ENCODE measurements around the gene ITGAV.

Gene ITGAV

GRCh38 chr2:186614373-186614772 lies 24.5 kb downstream of the ITGAV start:
- no peak for DNase-seq

GRCh38 chr2:186617148-186617547 lies 27.3 kb downstream of the ITGAV start:
- no peak for DNase-seq

- DNase-seq = no peak
Measured at GRCh38 chr2:186617771-186618170, 27.9 kb downstream of the ITGAV start.

GRCh38 chr2:186618696-186619095 lies 28.8 kb downstream of the ITGAV start:
- DNase-seq = no peak

- DNase-seq = no peak
Measured at GRCh38 chr2:186623084-186623483, 33.2 kb downstream of the ITGAV start.

DNA sequence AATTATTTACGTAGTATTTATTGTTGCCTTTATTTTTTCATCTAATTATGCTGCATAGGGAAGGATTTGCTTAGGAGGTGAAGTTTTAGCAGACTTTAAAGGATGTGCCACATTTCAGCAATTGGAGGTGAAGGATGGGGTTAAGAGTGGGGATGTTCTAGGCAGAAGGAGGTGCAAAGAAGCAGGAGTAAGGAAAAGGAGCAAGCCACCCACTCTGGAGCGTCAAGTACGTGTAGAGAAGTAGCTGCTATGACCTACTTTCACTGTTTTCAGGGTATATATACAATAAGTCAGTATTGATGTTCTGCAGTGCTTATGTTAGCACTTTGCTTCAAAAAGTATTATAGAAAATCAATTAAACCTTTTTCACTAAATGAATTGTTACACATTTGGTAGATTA lies 34.4 kb downstream of the ITGAV start:
- DNase-seq = no peak

GRCh38 chr2:186629250-186629996 lies 39.6 kb downstream of the ITGAV start:
- no peak for DNase-seq

DNA sequence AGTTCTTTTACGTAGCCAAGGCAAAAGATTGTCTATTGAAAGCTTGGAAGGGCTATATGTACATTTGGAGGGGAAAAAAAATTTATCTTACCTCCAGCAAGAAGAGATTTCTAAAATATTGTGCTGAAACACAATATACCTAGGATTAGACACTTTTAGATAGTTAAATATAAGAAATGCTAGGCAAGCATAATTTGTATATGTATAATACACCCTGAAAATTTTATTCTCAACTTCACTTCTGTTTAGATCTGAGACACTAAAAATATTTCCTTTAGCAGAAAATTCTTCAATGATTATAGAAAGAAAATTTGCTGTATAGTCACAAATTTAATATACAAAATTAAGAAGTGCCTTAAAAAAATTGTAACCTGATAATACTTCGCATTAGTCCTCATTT lies 42.6 kb downstream of the ITGAV start:
- DNase-seq = no peak

- no peak for DNase-seq
Measured at GRCh38 chr2:186634701-186635100, 44.8 kb downstream of the ITGAV start.

- no peak for DNase-seq
Measured at GRCh38 chr2:186636800-186637496, 47.1 kb downstream of the ITGAV start.

DNA sequence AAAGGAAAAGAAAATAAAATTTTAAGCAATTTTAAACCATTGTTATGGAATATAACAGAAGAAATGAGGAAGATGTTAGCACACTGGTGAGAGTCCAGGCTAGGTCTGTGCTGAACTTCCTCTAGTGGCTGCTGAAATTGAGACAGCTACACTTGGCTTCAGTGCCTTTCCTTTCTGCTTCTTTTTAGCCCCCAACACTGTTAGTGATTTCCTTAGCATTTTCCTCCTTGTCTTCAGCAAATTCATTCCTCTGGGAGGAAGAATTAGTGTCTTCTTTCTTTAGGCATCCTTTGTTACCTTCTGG lies 47.6 kb downstream of the ITGAV start:
- no peak for DNase-seq

DNA sequence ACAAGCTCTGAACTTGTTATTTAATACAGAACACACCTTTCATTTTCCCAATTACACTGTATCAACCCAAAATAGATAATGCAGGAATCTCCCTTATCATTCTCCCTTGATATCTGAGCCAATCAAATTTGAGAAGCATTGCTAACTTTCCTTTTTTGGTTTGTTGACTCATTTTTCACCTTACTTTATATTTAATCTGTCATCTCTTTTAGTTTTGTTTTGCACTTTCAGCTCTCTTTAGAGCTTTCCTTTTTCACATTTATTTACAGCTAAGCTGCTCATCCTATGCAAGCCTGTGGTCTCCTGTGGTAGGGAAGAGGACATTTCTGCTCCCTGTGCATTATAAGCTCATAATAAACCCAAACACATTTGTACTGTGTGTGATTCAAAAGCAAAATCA lies 50.1 kb downstream of the ITGAV start:
- DNase-seq = no peak

GRCh38 chr2:186641132-186641806 lies 51.4 kb downstream of the ITGAV start:
- no peak for DNase-seq

DNA sequence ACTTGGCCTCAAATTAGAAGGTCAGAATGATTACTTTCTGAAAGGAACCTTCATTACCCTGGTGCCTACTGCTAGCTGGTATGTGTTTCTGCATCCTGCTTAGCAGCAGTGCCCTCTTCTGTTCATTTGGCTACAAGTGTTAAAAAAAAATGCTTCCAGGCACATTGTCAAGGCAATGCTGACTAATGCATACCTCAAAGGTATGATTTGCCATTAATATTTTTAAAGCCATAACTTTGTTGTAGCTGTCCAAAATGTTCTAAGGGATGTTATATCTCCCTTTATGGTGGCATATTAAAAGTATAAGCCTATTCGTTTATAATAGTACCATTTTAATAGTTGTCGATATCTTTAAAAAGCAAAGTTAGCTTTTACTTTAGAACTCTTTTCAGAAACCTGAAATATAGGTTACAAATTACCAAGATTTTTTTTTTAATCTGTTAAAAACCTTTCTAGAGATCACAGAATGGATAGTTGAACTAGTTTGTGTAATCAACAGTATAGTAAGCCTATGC lies 52.0 kb downstream of the ITGAV start:
- DNase-seq = peak; percentile 4

- no peak for DNase-seq
Measured at GRCh38 chr2:186644791-186645190, 54.9 kb downstream of the ITGAV start.

DNA sequence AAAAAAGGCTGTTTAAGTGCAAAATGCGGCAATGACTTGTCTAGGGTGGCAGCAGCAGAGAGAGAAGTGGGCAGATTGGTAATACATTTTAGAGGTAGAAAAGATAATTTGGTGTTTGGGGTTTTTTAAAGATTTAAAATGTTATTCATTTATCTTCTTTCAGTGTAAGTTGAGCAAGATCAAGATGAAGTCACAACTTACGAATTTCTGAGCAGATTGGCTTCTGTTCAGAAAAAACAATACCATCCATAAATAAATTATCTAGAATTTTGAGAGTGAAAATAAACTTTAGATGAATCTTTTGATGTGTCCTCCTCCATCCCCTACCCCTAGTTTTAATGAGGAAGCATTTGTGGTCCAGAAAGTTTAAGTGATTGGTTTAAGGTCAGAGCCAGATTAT lies 56.1 kb downstream of the ITGAV start:
- DNase-seq = no peak

DNA sequence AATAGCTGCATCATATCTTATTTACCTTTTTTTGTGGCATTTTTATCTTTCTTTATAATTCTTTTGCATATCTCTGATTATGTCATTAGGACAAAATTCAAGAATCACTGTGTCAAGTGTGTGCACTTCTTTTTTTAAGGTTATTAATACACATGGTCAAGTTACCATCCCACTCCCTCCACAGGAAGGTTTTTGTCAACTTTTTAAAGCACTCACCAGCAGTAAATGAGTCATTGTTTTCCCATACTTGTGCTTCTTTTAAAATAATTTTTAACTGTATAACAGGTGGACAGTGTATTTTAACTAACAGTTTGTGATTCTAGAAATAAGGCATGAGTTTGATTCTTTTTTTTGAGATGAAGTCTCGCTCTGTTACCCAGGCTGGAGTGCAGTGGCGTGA lies 58.3 kb downstream of the ITGAV start:
- no peak for DNase-seq

GRCh38 chr2:186653511-186653910 lies 63.7 kb downstream of the ITGAV start:
- DNase-seq = no peak

DNA sequence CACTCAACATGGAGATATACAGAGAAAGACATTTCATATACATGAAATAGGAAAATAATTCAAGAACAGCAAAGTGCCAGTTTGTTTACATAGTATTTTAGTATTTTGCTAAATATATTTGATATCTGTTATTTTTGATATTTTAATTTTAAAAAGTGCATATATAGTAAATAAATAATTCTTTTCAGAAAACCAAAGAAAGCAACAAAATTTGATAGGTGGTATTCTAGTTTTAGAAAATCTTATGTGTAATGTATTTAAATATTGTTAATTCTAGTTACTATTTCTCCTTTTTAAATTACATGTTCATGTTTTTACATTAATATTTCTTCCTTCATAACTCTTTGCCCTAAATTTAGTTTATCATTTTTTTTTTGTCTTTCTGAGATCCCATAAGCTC lies 69.5 kb downstream of the ITGAV start:
- DNase-seq = no peak

GRCh38 chr2:186664385-186665043 lies 74.7 kb downstream of the ITGAV start:
- DNase-seq = no peak

- no peak for DNase-seq
Measured at GRCh38 chr2:186669146-186669545, 79.3 kb downstream of the ITGAV start.

- DNase-seq = no peak
Measured at GRCh38 chr2:186670831-186671230, 81.0 kb downstream of the ITGAV start.

DNA sequence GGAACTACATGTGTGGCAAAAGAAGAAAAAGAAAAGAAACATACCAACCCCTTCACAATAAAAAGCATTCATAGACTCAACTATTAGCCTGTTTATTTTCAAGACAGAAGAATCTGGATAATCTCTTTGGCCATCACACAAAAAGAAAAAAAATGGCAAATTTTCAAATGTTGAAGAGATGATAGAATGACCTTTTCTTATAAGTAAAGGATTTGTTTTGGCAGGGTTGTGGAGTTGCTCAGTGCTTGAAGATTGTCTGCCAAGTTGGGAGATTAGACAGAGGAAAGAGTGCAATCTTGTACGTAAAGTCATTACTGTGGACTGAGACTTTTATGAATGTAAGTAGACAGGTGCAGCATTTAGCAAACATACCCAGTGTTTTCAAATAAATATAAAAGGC lies 85.5 kb downstream of the ITGAV start:
- DNase-seq = no peak

GRCh38 chr2:186683341-186683740 lies 93.5 kb downstream of the ITGAV start:
- DNase-seq = no peak
